Lower leg skin (tissue), 3 donors: ENCODE measurements around the gene SPIN2A.

Source experiments
- POLR2A ChIP-seq, 2 donors: fragments of 450-650 bp; IDR thresholded peaks; one replicate each; pipeline ENCODE4 v1.6.1; 2016 to 2017; ENCODE audit warnings: antibody characterized with exemption in 2 of 2, mild to moderate bottlenecking in 1 of 2, moderate library complexity in 1 of 2
- TF ChIP-seq, protein P1 (sequence below), 3 donors: fragments of 450-650 bp; IDR thresholded peaks; one replicate each; pipeline ENCODE4 v1.5.1; 2016; ENCODE audit warnings: antibody characterized with exemption in 3 of 3, mild to moderate bottlenecking in 3 of 3, moderate library complexity in 2 of 3

DNA sequence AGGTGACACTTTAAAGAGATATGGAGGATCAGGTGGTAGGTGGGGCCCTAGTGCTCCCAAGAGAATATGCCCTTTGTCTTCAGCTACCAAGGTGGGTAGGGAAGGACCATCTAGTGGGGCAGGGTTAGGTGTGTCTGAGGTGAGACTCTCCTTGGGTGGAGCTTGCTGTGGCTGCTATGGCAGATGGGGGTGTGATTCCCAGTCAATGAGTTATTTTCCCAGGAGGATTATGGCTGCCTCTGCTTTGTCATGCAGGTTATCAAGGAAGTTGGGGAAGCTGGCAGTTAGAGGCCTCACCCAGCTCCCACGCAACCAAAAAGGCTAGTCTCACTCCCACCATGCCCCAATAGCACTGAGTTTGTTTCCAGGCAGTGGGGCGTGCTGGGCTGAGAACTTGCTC is 18.0 kb upstream of the SPIN2A start:
- TF ChIP-seq, protein P1, sequence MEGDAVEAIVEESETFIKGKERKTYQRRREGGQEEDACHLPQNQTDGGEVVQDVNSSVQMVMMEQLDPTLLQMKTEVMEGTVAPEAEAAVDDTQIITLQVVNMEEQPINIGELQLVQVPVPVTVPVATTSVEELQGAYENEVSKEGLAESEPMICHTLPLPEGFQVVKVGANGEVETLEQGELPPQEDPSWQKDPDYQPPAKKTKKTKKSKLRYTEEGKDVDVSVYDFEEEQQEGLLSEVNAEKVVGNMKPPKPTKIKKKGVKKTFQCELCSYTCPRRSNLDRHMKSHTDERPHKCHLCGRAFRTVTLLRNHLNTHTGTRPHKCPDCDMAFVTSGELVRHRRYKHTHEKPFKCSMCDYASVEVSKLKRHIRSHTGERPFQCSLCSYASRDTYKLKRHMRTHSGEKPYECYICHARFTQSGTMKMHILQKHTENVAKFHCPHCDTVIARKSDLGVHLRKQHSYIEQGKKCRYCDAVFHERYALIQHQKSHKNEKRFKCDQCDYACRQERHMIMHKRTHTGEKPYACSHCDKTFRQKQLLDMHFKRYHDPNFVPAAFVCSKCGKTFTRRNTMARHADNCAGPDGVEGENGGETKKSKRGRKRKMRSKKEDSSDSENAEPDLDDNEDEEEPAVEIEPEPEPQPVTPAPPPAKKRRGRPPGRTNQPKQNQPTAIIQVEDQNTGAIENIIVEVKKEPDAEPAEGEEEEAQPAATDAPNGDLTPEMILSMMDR (IDR thresholded peaks at IDR 0.05), result no peak
- no peak for TF ChIP-seq POLR2A (IDR thresholded peaks at IDR 0.05)
